WTC11 (cell line): ENCODE results near the gene SEL1L3. TPM values are rescaled to one million over a fixed set of nuclear protein-coding genes. Genes with fewer than 3 reads are reported as not detected.
A peak's percentile ranks its signal among the peaks of the same experiment; 100 is the strongest.

Source experiments
- ATAC-seq: fragments of 200-7000 bp; cut with Tn5 transposase; 2 replicates; pipeline ENCODE4 v1.10.0; 2021; ENCODE audit warnings: mild to moderate bottlenecking, moderate library complexity
- CTCF ChIA-PET: fragments of 300-600 bp; sonication (Branson Sonifier 250); formaldehyde crosslinking; loops from one replicate; lab custom pipeline; 2021; ENCODE audit warnings: antibody characterized with exemption; lab: Charles Lee
- POLR2A ChIA-PET: fragments of 350-600 bp; sonication (Branson Sonifier 250); formaldehyde crosslinking; loops from one replicate; lab custom pipeline; 2021; ENCODE audit warnings: antibody characterized with exemption; lab: Charles Lee
- DNase-seq: peaks from one replicate; pipeline ENCODE4 v3.0.0; 2021; ENCODE audit warnings: low spot score
- H3K27ac Mint-ChIP-seq: 2 replicates; pipeline ENCODE4 v1.8.0; 2021; ENCODE audit warnings: mixed read lengths
- H3K27me3 Mint-ChIP-seq: 2 replicates; pipeline ENCODE4 v1.8.0; 2021; ENCODE audit warnings: low read depth, mild to moderate bottlenecking, moderate library complexity, mixed read lengths
- H3K36me3 Mint-ChIP-seq: 2 replicates; pipeline ENCODE4 v1.8.0; 2021; ENCODE audit warnings: mixed read lengths
- H3K4me1 Mint-ChIP-seq: 2 replicates; pipeline ENCODE4 v1.8.0; 2022; ENCODE audit warnings: mixed read lengths
- H3K4me3 Mint-ChIP-seq: 2 replicates; pipeline ENCODE4 v1.8.0; 2021; ENCODE audit warnings: mild to moderate bottlenecking, moderate library complexity, mixed read lengths
- H3K9me3 Mint-ChIP-seq: 2 replicates; pipeline ENCODE4 v1.8.0; 2021; ENCODE audit warnings: mixed read lengths
- ATF1 ChIP-seq: sonication (generic); formaldehyde crosslinking; IDR thresholded peaks from 2 replicates; pipeline ENCODE4 v1.8.1; 2023; ENCODE audit warnings: mild to moderate bottlenecking, moderate library complexity, missing genetic modification reagents
- CREM ChIP-seq: sonication (generic); formaldehyde crosslinking; IDR thresholded peaks from 2 replicates; pipeline ENCODE4 v1.8.1; 2022; ENCODE audit warnings: mild to moderate bottlenecking, missing genetic modification reagents, moderate library complexity
- ELF4 ChIP-seq: sonication (generic); formaldehyde crosslinking; IDR thresholded peaks from 2 replicates; pipeline ENCODE4 v1.8.1; 2022; ENCODE audit warnings: low read depth, mild to moderate bottlenecking, moderate library complexity, missing genetic modification reagents
- FOXJ3 ChIP-seq: sonication (generic); formaldehyde crosslinking; IDR thresholded peaks from 2 replicates; pipeline ENCODE4 v1.9.0; 2021; ENCODE audit warnings: missing genetic modification reagents, mild to moderate bottlenecking, borderline replicate concordance
- FOXK1 ChIP-seq: sonication (generic); formaldehyde crosslinking; IDR thresholded peaks from 2 replicates; pipeline ENCODE4 v1.8.0; 2022; ENCODE audit warnings: mild to moderate bottlenecking, moderate library complexity, missing genetic modification reagents
- GABPB1 ChIP-seq: sonication (generic); formaldehyde crosslinking; IDR thresholded peaks from 2 replicates; pipeline ENCODE4 v1.8.1; 2023; ENCODE audit warnings: mild to moderate bottlenecking, missing genetic modification reagents
- GRHL2 ChIP-seq: fragments of 250-450 bp; sonication (Bioruptor Pico); IDR thresholded peaks from 2 replicates; pipeline ENCODE4 v1.8.0; 2022; ENCODE audit warnings: mild to moderate bottlenecking, moderate library complexity; ENCODE audit not compliant: insufficient replicate concordance, severe bottlenecking
- JAZF1 ChIP-seq: fragments of 250-450 bp; sonication (Bioruptor Pico); IDR thresholded peaks from 2 replicates; pipeline ENCODE4 v1.9.0; 2021; ENCODE audit warnings: moderate library complexity, mild to moderate bottlenecking, inconsistent platforms
- RORB ChIP-seq: fragments of 250-450 bp; sonication (Bioruptor Pico); IDR thresholded peaks from 2 replicates; pipeline ENCODE4 v1.9.0; 2021; ENCODE audit warnings: mild to moderate bottlenecking
- TCF7 ChIP-seq: sonication (generic); formaldehyde crosslinking; IDR thresholded peaks from 2 replicates; pipeline ENCODE4 v1.8.0; 2022; ENCODE audit warnings: mild to moderate bottlenecking, low read depth, missing genetic modification reagents, moderate library complexity
- TP53 ChIP-seq: sonication (generic); formaldehyde crosslinking; IDR thresholded peaks from 2 replicates; pipeline ENCODE4 v1.8.1; 2023; ENCODE audit warnings: mild to moderate bottlenecking, missing genetic modification reagents
- ZNF232 ChIP-seq: sonication (generic); formaldehyde crosslinking; IDR thresholded peaks from 2 replicates; pipeline ENCODE4 v1.8.0; 2022; ENCODE audit warnings: mild to moderate bottlenecking, missing genetic modification reagents
- ZNF423 ChIP-seq: fragments of 250-450 bp; sonication (Bioruptor Pico); IDR thresholded peaks from 2 replicates; pipeline ENCODE4 v2.1.2; 2022; ENCODE audit warnings: mild to moderate bottlenecking, moderate library complexity
- ZNF671 ChIP-seq: fragments of 250-450 bp; sonication (Bioruptor Pico); IDR thresholded peaks from 2 replicates; pipeline ENCODE4 v1.8.0; 2021; ENCODE audit warnings: mild to moderate bottlenecking
- total RNA-seq: library from RNA; stranded (reverse); gene quantifications from 3 replicates; pipeline ENCODE4 v1.2.3, GENCODE V29; 2021
- TF ChIP-seq, protein P1 (sequence below): fragments of 250-450 bp; sonication (Bioruptor Pico); IDR thresholded peaks from 2 replicates; pipeline ENCODE4 v1.9.0; 2021; ENCODE audit warnings: mild to moderate bottlenecking, borderline replicate concordance
- TF ChIP-seq, protein P2 (sequence below): sonication (generic); formaldehyde crosslinking; IDR thresholded peaks from 2 replicates; pipeline ENCODE4 v1.8.0; 2022; ENCODE audit warnings: mild to moderate bottlenecking, missing genetic modification reagents
- TF ChIP-seq, protein P3 (sequence below): sonication (generic); formaldehyde crosslinking; IDR thresholded peaks from 2 replicates; pipeline ENCODE4 v1.8.1; 2023; ENCODE audit warnings: mild to moderate bottlenecking, missing genetic modification reagents
- TF ChIP-seq, protein P4 (sequence below): sonication (generic); formaldehyde crosslinking; IDR thresholded peaks from 2 replicates; pipeline ENCODE4 v1.8.1; 2023; ENCODE audit warnings: mild to moderate bottlenecking, missing genetic modification reagents, borderline replicate concordance

The SEL1L3 gene
- total RNA-seq, 1 experiment from 2014 or later: 31.5 TPM

DNA sequence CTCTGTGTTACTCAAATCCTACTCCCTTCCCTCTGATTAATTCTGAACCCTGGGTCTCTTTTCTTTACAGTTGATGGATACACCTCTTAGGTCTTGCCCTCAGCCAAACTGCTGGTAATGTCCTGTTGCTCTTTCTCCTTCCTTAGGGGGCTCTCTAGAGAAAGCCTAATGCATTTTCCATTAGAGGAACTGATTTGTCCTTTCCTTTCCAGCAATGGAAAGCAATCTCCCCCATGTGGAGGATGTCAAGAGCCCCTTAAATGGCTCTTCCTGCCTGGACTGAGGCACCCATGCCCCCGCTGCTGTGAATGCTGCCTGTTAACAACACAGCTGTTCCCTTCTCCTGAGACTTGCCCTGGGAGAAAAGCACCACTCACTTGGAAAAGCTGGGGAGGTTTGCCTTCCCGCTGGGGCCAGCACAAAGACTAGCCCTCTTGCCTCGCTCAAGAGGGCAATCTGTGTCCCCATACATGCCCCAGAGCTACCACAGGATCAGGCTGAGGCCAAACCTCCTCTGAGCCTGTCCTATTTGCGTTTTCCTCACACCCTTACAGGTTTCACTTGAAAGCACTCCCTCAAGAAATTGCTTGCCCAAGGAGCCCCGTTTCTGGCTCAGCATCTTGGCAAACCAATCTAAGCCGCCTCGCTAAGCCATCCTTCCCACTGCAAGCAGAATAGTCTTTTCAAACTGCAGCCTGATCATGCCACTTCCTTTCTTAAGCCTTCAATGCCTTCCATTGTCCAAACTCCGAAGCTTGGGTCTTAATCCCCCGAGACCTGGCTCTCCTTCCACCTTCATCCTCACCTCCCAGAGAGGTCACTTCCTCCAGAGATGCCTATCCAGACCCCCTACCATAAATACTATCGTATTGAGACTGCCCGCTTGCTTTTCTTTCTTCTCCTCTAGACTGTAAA lies 28.0 kb upstream of the SEL1L3 start:
- Mint-ChIP-seq H3K27me3 (no peaks in the 10 kb centered on the region; the same call in 1 of the 2 replicates), H3K9me3 (no peaks in the 10 kb centered on the region; the same call in 1 of the 2 replicates), H3K36me3 (no peaks in the 10 kb centered on the region), H3K4me3 (no peak overlapping the region), H3K4me1 (peaks cover 35% of the 10 kb centered on the region), H3K27ac (peak overlapping the region; percentile 26)
- ChIA-PET CTCF (interaction anchor here (1.0 to 1.4 kb wide), 3 partner anchors 48 to 103 kb away, joined by 3 to 5 read pairs (median 4); no protein-coding TSS in a partner anchor), POLR2A (no interaction called here)
- DNase-seq (peak; percentile 20), ATAC-seq (peak; percentile 87)
- 0 out of 2 replicates have a peak, but pooled peaks have one; percentile 27 for TF ChIP-seq ZNF423
- no peak for TF ChIP-seq ELF4
- no peak for TF ChIP-seq GABPB1 (CRISPR knock-in tag)
- TF ChIP-seq FOXK1 (CRISPR knock-in tag): peak; percentile 32; the same call in 1 of the 2 replicates
- TF ChIP-seq TP53 (CRISPR knock-in tag): 0 out of 2 replicates have a peak, but pooled peaks have one; percentile 25
- no peak for TF ChIP-seq RORB (CRISPR knock-in tag)
- TF ChIP-seq, protein P1, sequence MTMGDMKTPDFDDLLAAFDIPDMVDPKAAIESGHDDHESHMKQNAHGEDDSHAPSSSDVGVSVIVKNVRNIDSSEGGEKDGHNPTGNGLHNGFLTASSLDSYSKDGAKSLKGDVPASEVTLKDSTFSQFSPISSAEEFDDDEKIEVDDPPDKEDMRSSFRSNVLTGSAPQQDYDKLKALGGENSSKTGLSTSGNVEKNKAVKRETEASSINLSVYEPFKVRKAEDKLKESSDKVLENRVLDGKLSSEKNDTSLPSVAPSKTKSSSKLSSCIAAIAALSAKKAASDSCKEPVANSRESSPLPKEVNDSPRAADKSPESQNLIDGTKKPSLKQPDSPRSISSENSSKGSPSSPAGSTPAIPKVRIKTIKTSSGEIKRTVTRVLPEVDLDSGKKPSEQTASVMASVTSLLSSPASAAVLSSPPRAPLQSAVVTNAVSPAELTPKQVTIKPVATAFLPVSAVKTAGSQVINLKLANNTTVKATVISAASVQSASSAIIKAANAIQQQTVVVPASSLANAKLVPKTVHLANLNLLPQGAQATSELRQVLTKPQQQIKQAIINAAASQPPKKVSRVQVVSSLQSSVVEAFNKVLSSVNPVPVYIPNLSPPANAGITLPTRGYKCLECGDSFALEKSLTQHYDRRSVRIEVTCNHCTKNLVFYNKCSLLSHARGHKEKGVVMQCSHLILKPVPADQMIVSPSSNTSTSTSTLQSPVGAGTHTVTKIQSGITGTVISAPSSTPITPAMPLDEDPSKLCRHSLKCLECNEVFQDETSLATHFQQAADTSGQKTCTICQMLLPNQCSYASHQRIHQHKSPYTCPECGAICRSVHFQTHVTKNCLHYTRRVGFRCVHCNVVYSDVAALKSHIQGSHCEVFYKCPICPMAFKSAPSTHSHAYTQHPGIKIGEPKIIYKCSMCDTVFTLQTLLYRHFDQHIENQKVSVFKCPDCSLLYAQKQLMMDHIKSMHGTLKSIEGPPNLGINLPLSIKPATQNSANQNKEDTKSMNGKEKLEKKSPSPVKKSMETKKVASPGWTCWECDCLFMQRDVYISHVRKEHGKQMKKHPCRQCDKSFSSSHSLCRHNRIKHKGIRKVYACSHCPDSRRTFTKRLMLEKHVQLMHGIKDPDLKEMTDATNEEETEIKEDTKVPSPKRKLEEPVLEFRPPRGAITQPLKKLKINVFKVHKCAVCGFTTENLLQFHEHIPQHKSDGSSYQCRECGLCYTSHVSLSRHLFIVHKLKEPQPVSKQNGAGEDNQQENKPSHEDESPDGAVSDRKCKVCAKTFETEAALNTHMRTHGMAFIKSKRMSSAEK (CRISPR knock-in tag): no peak

DNA sequence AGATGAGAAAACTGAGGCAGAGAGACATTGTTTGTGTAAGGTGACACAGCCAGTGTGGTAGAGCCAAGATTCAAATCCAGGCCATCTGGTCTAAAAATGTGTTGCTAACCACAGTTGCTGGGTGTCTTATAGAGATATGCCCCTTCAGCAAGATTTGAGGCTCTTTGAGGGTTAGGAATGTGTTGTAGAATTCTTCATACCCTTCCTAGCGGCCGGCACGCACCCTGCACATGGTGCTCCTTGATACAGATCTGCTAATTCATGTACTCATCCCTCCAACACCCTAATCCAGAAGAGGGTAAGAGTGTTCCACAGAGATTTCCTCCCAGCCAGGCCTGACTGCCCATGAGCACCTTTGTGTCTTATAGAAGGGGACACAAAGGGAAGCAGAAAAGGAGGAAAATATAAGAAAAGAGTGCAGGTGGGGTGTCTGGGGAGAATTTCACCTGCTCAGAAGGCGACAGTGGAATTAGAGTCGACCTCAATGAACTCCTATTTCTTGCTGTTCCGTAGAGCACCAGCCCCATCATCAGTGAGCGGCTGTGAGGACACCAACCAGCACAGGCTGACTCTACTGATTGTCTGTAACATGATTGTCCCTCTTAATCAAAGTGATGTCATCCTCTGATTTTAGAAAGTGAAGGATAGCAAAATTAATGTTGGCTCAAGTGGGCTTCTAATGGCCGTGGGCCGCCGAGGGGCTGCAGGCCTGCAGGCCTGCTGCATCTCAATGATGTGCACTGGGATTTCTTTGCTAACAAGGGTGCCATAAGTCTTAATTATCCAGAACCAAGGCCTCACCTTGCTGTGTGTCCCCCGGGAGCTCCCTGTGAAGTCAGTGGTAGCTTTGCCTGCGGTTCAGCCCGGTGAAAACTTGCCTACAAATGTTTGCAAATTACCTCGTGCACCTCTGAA lies 27.1 kb upstream of the SEL1L3 start:
- no peak for TF ChIP-seq RORB (CRISPR knock-in tag)
- no peak for TF ChIP-seq ZNF232
- TF ChIP-seq ATF1 (CRISPR knock-in tag): no peak
- no peak for TF ChIP-seq GRHL2 (CRISPR knock-in tag)
- no peak for ATAC-seq
- H3K4me3 Mint-ChIP-seq: no peak overlapping the region
- H3K9me3 Mint-ChIP-seq: no peaks in the 10 kb centered on the region
- peaks cover 35% of the 10 kb centered on the region for H3K4me1 Mint-ChIP-seq
- no peak overlapping the region; the same call in 1 of the 2 replicates for H3K27ac Mint-ChIP-seq
- ChIA-PET CTCF (interaction anchor here (1.1 to 1.4 kb wide), 2 partner anchors 48 to 104 kb away, joined by 3 read pairs; no protein-coding TSS in a partner anchor), POLR2A (no interaction called here)
- no peaks in the 10 kb centered on the region for H3K36me3 Mint-ChIP-seq
- no peaks in the 10 kb centered on the region; the same call in 1 of the 2 replicates for H3K27me3 Mint-ChIP-seq
- DNase-seq: no peak

DNA sequence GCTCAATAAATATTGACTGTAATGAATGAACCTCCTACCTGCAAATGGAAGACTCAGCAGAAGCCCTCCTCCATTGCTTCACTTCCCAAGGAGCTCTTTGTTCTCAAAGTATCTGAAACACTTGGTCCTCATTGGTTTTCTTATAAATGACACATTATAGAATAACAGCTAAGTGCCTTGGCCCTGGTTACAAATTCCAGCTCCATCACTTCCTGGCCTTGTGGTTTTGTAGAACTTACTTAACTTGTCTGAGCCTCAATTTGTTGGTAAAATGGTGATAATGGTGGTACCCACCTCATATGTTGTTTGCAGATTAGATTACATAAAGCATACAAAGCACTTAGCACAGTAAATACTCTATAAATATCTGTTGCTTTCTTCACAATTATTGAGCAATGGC lies 26.0 kb upstream of the SEL1L3 start:
- peaks cover 35% of the 10 kb centered on the region for H3K4me1 Mint-ChIP-seq
- no peak overlapping the region for H3K4me3 Mint-ChIP-seq
- H3K9me3 Mint-ChIP-seq: no peaks in the 10 kb centered on the region
- H3K27me3 Mint-ChIP-seq: no peaks in the 10 kb centered on the region; the same call in 1 of the 2 replicates
- DNase-seq (no peak), ATAC-seq (no peak)
- H3K36me3 Mint-ChIP-seq: no peaks in the 10 kb centered on the region
- POLR2A ChIA-PET: no interaction called here
- CTCF ChIA-PET: interaction anchor here (1.1 kb wide), 1 partner anchor 47 kb away, joined by 3 read pairs; no protein-coding TSS in a partner anchor
- no peak overlapping the region for H3K27ac Mint-ChIP-seq
- TF ChIP-seq, protein P2, sequence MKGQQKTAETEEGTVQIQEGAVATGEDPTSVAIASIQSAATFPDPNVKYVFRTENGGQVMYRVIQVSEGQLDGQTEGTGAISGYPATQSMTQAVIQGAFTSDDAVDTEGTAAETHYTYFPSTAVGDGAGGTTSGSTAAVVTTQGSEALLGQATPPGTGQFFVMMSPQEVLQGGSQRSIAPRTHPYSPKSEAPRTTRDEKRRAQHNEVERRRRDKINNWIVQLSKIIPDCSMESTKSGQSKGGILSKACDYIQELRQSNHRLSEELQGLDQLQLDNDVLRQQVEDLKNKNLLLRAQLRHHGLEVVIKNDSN (CRISPR knock-in tag): no peak
- TF ChIP-seq ZNF671 (CRISPR knock-in tag) (no peak), FOXJ3 (CRISPR knock-in tag) (no peak), CREM (no peak), RORB (CRISPR knock-in tag) (no peak), TCF7 (CRISPR knock-in tag) (no peak), JAZF1 (CRISPR knock-in tag) (no peak), GABPB1 (CRISPR knock-in tag) (no peak)
- TF ChIP-seq, protein P3, sequence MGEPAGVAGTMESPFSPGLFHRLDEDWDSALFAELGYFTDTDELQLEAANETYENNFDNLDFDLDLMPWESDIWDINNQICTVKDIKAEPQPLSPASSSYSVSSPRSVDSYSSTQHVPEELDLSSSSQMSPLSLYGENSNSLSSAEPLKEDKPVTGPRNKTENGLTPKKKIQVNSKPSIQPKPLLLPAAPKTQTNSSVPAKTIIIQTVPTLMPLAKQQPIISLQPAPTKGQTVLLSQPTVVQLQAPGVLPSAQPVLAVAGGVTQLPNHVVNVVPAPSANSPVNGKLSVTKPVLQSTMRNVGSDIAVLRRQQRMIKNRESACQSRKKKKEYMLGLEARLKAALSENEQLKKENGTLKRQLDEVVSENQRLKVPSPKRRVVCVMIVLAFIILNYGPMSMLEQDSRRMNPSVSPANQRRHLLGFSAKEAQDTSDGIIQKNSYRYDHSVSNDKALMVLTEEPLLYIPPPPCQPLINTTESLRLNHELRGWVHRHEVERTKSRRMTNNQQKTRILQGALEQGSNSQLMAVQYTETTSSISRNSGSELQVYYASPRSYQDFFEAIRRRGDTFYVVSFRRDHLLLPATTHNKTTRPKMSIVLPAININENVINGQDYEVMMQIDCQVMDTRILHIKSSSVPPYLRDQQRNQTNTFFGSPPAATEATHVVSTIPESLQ (CRISPR knock-in tag): no peak
- TF ChIP-seq, protein P4, sequence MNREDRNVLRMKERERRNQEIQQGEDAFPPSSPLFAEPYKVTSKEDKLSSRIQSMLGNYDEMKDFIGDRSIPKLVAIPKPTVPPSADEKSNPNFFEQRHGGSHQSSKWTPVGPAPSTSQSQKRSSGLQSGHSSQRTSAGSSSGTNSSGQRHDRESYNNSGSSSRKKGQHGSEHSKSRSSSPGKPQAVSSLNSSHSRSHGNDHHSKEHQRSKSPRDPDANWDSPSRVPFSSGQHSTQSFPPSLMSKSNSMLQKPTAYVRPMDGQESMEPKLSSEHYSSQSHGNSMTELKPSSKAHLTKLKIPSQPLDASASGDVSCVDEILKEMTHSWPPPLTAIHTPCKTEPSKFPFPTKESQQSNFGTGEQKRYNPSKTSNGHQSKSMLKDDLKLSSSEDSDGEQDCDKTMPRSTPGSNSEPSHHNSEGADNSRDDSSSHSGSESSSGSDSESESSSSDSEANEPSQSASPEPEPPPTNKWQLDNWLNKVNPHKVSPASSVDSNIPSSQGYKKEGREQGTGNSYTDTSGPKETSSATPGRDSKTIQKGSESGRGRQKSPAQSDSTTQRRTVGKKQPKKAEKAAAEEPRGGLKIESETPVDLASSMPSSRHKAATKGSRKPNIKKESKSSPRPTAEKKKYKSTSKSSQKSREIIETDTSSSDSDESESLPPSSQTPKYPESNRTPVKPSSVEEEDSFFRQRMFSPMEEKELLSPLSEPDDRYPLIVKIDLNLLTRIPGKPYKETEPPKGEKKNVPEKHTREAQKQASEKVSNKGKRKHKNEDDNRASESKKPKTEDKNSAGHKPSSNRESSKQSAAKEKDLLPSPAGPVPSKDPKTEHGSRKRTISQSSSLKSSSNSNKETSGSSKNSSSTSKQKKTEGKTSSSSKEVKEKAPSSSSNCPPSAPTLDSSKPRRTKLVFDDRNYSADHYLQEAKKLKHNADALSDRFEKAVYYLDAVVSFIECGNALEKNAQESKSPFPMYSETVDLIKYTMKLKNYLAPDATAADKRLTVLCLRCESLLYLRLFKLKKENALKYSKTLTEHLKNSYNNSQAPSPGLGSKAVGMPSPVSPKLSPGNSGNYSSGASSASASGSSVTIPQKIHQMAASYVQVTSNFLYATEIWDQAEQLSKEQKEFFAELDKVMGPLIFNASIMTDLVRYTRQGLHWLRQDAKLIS (CRISPR knock-in tag): no peak
